ENCODE measurements around the gene RENBP.

DNA sequence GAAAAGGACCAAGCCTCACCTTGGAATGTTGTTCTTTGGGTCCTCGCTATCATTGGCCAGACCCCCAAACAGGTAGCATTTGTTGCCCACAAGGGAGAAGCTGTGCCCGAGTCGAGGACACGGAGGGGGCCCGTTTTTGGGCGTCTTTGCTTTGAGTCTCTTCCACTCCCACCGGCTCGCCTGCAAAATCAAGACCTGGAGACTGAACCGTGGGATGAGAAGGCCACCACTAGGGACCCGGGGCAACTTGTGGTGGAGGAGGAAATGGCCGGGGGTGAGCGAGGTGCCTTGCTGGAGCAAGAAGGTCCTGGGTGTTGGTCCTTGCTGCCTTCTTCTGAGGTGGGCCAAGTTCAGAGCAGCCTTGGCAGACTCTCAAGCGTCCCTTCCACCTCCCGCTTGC lies 19.7 kb upstream of the RENBP start:
- no peak for TF ChIP-seq EZH2 (optimal IDR thresholded peaks at IDR 0.05; ENCODE audit: low read depth, low read length)
- TF ChIP-seq, protein P1, sequence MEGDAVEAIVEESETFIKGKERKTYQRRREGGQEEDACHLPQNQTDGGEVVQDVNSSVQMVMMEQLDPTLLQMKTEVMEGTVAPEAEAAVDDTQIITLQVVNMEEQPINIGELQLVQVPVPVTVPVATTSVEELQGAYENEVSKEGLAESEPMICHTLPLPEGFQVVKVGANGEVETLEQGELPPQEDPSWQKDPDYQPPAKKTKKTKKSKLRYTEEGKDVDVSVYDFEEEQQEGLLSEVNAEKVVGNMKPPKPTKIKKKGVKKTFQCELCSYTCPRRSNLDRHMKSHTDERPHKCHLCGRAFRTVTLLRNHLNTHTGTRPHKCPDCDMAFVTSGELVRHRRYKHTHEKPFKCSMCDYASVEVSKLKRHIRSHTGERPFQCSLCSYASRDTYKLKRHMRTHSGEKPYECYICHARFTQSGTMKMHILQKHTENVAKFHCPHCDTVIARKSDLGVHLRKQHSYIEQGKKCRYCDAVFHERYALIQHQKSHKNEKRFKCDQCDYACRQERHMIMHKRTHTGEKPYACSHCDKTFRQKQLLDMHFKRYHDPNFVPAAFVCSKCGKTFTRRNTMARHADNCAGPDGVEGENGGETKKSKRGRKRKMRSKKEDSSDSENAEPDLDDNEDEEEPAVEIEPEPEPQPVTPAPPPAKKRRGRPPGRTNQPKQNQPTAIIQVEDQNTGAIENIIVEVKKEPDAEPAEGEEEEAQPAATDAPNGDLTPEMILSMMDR (IDR thresholded peaks at IDR 0.05; ENCODE audit: low read length) = no peak
- TF ChIP-seq EZH2phosphoT487 (IDR thresholded peaks at IDR 0.05; ENCODE audit: low read length) = no peak

Measured in MM.1S (cell line).